Stimulated activated CD8-positive, alpha-beta memory T cell treated with anti-CD3 and anti-CD28 coated beads, Interleukin-4, amount 100 ng/mL, for 48 hours (primary cell): ENCODE results near the gene CLRN2.

Source experiments
- DNase-seq: peaks from one replicate; pipeline ENCODE4 v3.0.0-alpha.2; 2020

CLRN2 gene

GRCh38 chr4:17514865-17515264 is at the start of gene CLRN2:
TSS of gene CLRN2 (plus strand) at chr4:17515165. CDS start at chr4:17515267, 102 bp downstream.
- DNase-seq, result no peak

GRCh38 chr4:17468619-17469221 is 46.2 kb upstream of the CLRN2 start:
- DNase-seq, result no peak

- no peak for DNase-seq
Measured at GRCh38 chr4:17469931-17470674, 44.9 kb upstream of the CLRN2 start.

- DNase-seq, result no peak
Measured at GRCh38 chr4:17475481-17475880, 39.5 kb upstream of the CLRN2 start.

GRCh38 chr4:17476853-17477252 is 38.1 kb upstream of the CLRN2 start:
- no peak for DNase-seq

- no peak for DNase-seq
Measured at GRCh38 chr4:17477774-17478472, 37.0 kb upstream of the CLRN2 start.

- no peak for DNase-seq
Measured at GRCh38 chr4:17480210-17480927, 34.6 kb upstream of the CLRN2 start.

- DNase-seq, result no peak
Measured at GRCh38 chr4:17480955-17481354, 34.0 kb upstream of the CLRN2 start.

GRCh38 chr4:17482716-17483115 is 32.2 kb upstream of the CLRN2 start:
- DNase-seq, result no peak

- DNase-seq, result no peak
Measured at GRCh38 chr4:17489123-17489522, 25.8 kb upstream of the CLRN2 start.

GRCh38 chr4:17489721-17490120 is 25.2 kb upstream of the CLRN2 start:
- DNase-seq, result no peak

- no peak for DNase-seq
Measured at GRCh38 chr4:17490575-17491059, 24.3 kb upstream of the CLRN2 start.

GRCh38 chr4:17491196-17491595 is 23.8 kb upstream of the CLRN2 start:
- DNase-seq, result no peak

- no peak for DNase-seq
Measured at GRCh38 chr4:17492058-17492741, 22.8 kb upstream of the CLRN2 start.

GRCh38 chr4:17492876-17493275 is 22.1 kb upstream of the CLRN2 start:
- DNase-seq, result no peak

- no peak for DNase-seq
Measured at GRCh38 chr4:17493619-17494018, 21.3 kb upstream of the CLRN2 start.

GRCh38 chr4:17494258-17495190 is 20.4 kb upstream of the CLRN2 start:
- no peak for DNase-seq

GRCh38 chr4:17497890-17498523 is 17.0 kb upstream of the CLRN2 start:
- DNase-seq, result no peak

GRCh38 chr4:17500574-17500973 is 14.4 kb upstream of the CLRN2 start:
- DNase-seq, result no peak

- DNase-seq, result no peak
Measured at GRCh38 chr4:17502756-17503155, 12.2 kb upstream of the CLRN2 start.

GRCh38 chr4:17504081-17504480 is 10.9 kb upstream of the CLRN2 start:
- no peak for DNase-seq
